Transverse colon (tissue), 4 donors: Measurements from ENCODE around the gene SNTG2. TPM values are rescaled to one million over a fixed set of nuclear protein-coding genes. Genes with fewer than 3 reads are reported as not detected.

Experiments
- DNase-seq: peaks from one replicate; pipeline ENCODE4 v3.0.0-alpha.2; 2019
- H3K27ac ChIP-seq, 4 donors: fragments of 200-600 bp; sonication (generic); 2 replicates each; pipeline ENCODE4 v1.5.1; 2016 to 2018; ENCODE audit warnings: inconsistent platforms in 4 of 4
- H3K27me3 ChIP-seq: fragments of 200-600 bp; sonication (generic); 2 replicates; pipeline ENCODE4 v1.5.1; 2017; ENCODE audit warnings: inconsistent platforms
- H3K36me3 ChIP-seq, 4 donors: fragments of 200-600 bp; sonication (generic); 2 replicates each; pipeline ENCODE4 v1.5.1; 2017 to 2019; ENCODE audit warnings: inconsistent platforms in 4 of 4
- H3K4me1 ChIP-seq, 4 donors: fragments of 200-600 bp; sonication (generic); 2 replicates each; pipeline ENCODE4 v1.5.1; 2017 to 2020; ENCODE audit warnings: inconsistent platforms in 4 of 4
- H3K4me3 ChIP-seq, 4 donors: fragments of 200-600 bp; sonication (generic); 1 replicate in 1 of 4; 2 replicates in 3 of 4; pipeline versions ENCODE4 v1.5.1 to v1.6.1; 2017 to 2019; ENCODE audit warnings: inconsistent platforms in 4 of 4
- H3K9me3 ChIP-seq, 2 donors: fragments of 200-600 bp; sonication (generic); 2 replicates each; pipeline ENCODE4 v1.5.1; 2017 to 2019; ENCODE audit warnings: inconsistent platforms in 2 of 2
- CTCF ChIP-seq, 5 experiments: fragments of 200-600 bp in 3 of 5; fragments of 450-650 bp in 2 of 5; sonication (generic) in 3 of 5; IDR thresholded peaks; 1 replicate in 2 of 5; 2 replicates in 3 of 5; pipeline ENCODE4 v1.5.1; 2016 to 2017; ENCODE audit warnings: antibody characterized with exemption in 5 of 5, inconsistent platforms in 3 of 5, mild to moderate bottlenecking in 2 of 5, moderate library complexity in 1 of 5
- EP300 ChIP-seq: sonication (generic); formaldehyde crosslinking; IDR thresholded peaks from one replicate; pipeline ENCODE4 v1.6.1; 2017; ENCODE audit warnings: antibody characterized with exemption, low read depth
- POLR2A ChIP-seq: fragments of 450-650 bp; IDR thresholded peaks from one replicate; pipeline ENCODE4 v1.6.1; 2016; ENCODE audit warnings: antibody characterized with exemption, mild to moderate bottlenecking, moderate library complexity
- POLR2AphosphoS5 ChIP-seq, 3 donors: sonication (generic); formaldehyde crosslinking; IDR thresholded peaks; one replicate each; pipeline ENCODE4 v1.6.1; 2016; ENCODE audit warnings: antibody characterized with exemption in 3 of 3
- WGBS, 2 donors: methylation state at CpG; one replicate each; pipeline ENCODE4 v1.1.5; 2018; ENCODE audit warnings: low coverage in 1 of 2; 5-methylcytosine and 5-hydroxymethylcytosine counted together
- in situ Hi-C, 4 donors: fragments of 200-750 bp; cut with MboI; loops; one replicate each; pipeline versions ENCODE4 v1.15.0 to v1.15.1; 2017; ENCODE audit warnings: low sequenced_read_pairs in 3 of 4, low pct_ligation_motif_present in 1 of 4, low pct_unique_long_range_greater_than_20kb in 1 of 4
- intact Hi-C: fragments of 100-400 bp; cut with DNase I; formaldehyde crosslinking; loops from one replicate; pipeline ENCODE4 v1.15.1; 2023; ENCODE audit warnings: low total_unique reads
- total RNA-seq, 4 donors: library from RNA; depleted of rRNA; stranded (reverse); fragments of >200 nt; gene quantifications; one replicate each; pipeline ENCODE4 v1.1.0, GENCODE V29; 2016

Gene SNTG2
- total RNA-seq, 4 donors from 2014 or later: 0.55 to 4.9 (median 1.5) TPM

GRCh38 chr2:1219901-1220573, 269.4 kb downstream of the SNTG2 start:
- no peak for DNase-seq
- H3K4me3 ChIP-seq: no peak overlapping the region
- 69 to 72% methylated on average over 2 to 13 of the region's 13 CpGs for WGBS, 2 donors
- intact Hi-C loops: no loop called here
- no peaks in the 10 kb centered on the region for H3K4me1 ChIP-seq
- no peak overlapping the region for H3K27ac ChIP-seq
- no peaks in the 10 kb centered on the region for H3K36me3 ChIP-seq
- in situ Hi-C loops: no loop called here
- H3K27me3 ChIP-seq: peaks cover 7% of the 10 kb centered on the region
- no peaks in the 10 kb centered on the region for H3K9me3 ChIP-seq
- TF ChIP-seq POLR2AphosphoS5 (IDR thresholded peaks at IDR 0.05) (no peak), CTCF (IDR thresholded peaks at IDR 0.05) (no peak)

- Histone ChIP-seq H3K27ac (no peak overlapping the region), H3K9me3 (no peaks in the 10 kb centered on the region), H3K4me1 (no peaks in the 10 kb centered on the region), H3K4me3 (no peak overlapping the region), H3K27me3 (peaks cover 7% of the 10 kb centered on the region), H3K36me3 (no peaks in the 10 kb centered on the region)
- TF ChIP-seq CTCF (IDR thresholded peaks at IDR 0.05): no peak
- TF ChIP-seq EP300: no peak
- no peak for TF ChIP-seq POLR2A
- no peak for TF ChIP-seq POLR2AphosphoS5 (IDR thresholded peaks at IDR 0.05)
- WGBS, 2 donors: 71 to 82% methylated on average over 6 of the region's 6 CpGs
- no peak for DNase-seq
- intact Hi-C loops: no loop called here
- in situ Hi-C loops: no loop called here
Observed at GRCh38 chr2:1222056-1222455, 271.4 kb downstream of the SNTG2 start.

GRCh38 chr2:1223791-1224190, 273.1 kb downstream of the SNTG2 start:
- no peaks in the 10 kb centered on the region for H3K9me3 ChIP-seq
- intact Hi-C loops: no loop called here
- TF ChIP-seq CTCF (IDR thresholded peaks at IDR 0.05): no peak
- TF ChIP-seq POLR2A: no peak
- TF ChIP-seq POLR2AphosphoS5 (IDR thresholded peaks at IDR 0.05): no peak
- no peak for TF ChIP-seq EP300

GRCh38 chr2:1224901-1225300, 274.3 kb downstream of the SNTG2 start:
- in situ Hi-C loops (no loop called here), intact Hi-C loops (no loop called here)
- no peak overlapping the region for H3K27ac ChIP-seq
- no peak overlapping the region for H3K4me3 ChIP-seq
- TF ChIP-seq POLR2AphosphoS5 (IDR thresholded peaks at IDR 0.05): no peak
- TF ChIP-seq EP300: no peak
- TF ChIP-seq CTCF (IDR thresholded peaks at IDR 0.05): no peak
- TF ChIP-seq POLR2A: no peak
- no peaks in the 10 kb centered on the region for H3K9me3 ChIP-seq
- no peak for DNase-seq
- 46 to 66% methylated on average over 2 to 3 of the region's 3 CpGs for WGBS, 2 donors
- no peaks in the 10 kb centered on the region for H3K4me1 ChIP-seq
- peaks cover under 1% of the 10 kb centered on the region for H3K27me3 ChIP-seq
- H3K36me3 ChIP-seq: no peaks in the 10 kb centered on the region

More at GRCh38 chr2:1223791-1224190, 273.1 kb downstream of the SNTG2 start:
- no peaks in the 10 kb centered on the region for H3K4me1 ChIP-seq
- DNase-seq: no peak
- H3K27ac ChIP-seq: no peak overlapping the region
- in situ Hi-C loops: no loop called here
- no peaks in the 10 kb centered on the region for H3K36me3 ChIP-seq
- 87% methylated on average over 11 of the region's 11 CpGs; no CpG with 5 or more reads in 1 of the 2 donors for WGBS, 2 donors
- H3K27me3 ChIP-seq: peaks cover 7% of the 10 kb centered on the region
- H3K4me3 ChIP-seq: no peak overlapping the region
